IPS-20b (cell line): ENCODE data around the gene CAPN8.

Experiments used
- H3K27ac ChIP-seq: one replicate; pipeline ENCODE4 v1.5.1; 2013; ENCODE audit warnings: low read length
- H3K27me3 ChIP-seq: 2 replicates; pipeline ENCODE4 v1.6.1; 2013; ENCODE audit warnings: mild to moderate bottlenecking, low read length, inconsistent platforms; ENCODE audit not compliant: insufficient read depth
- H3K36me3 ChIP-seq: 2 replicates; pipeline ENCODE4 v1.6.1; 2013; ENCODE audit warnings: low read depth, mild to moderate bottlenecking, inconsistent platforms, low read length, moderate library complexity; ENCODE audit not compliant: insufficient read depth
- H3K4me1 ChIP-seq: 2 replicates; pipeline ENCODE4 v1.6.1; 2013; ENCODE audit warnings: mild to moderate bottlenecking, control low read depth, inconsistent platforms, low read length, moderate library complexity; ENCODE audit not compliant: insufficient read depth
- H3K4me3 ChIP-seq: 2 replicates; pipeline ENCODE4 v1.5.1; 2013; ENCODE audit warnings: mild to moderate bottlenecking, low read length, inconsistent platforms
- H3K9ac ChIP-seq: 2 replicates; pipeline ENCODE4 v1.6.1; 2013; ENCODE audit warnings: low read depth, mild to moderate bottlenecking, inconsistent platforms, low read length, moderate library complexity
- H3K9me3 ChIP-seq: 2 replicates; pipeline ENCODE4 v1.6.1; 2013; ENCODE audit warnings: mild to moderate bottlenecking, low read depth, low read length, inconsistent platforms; ENCODE audit not compliant: insufficient read depth

CAPN8 gene

DNA sequence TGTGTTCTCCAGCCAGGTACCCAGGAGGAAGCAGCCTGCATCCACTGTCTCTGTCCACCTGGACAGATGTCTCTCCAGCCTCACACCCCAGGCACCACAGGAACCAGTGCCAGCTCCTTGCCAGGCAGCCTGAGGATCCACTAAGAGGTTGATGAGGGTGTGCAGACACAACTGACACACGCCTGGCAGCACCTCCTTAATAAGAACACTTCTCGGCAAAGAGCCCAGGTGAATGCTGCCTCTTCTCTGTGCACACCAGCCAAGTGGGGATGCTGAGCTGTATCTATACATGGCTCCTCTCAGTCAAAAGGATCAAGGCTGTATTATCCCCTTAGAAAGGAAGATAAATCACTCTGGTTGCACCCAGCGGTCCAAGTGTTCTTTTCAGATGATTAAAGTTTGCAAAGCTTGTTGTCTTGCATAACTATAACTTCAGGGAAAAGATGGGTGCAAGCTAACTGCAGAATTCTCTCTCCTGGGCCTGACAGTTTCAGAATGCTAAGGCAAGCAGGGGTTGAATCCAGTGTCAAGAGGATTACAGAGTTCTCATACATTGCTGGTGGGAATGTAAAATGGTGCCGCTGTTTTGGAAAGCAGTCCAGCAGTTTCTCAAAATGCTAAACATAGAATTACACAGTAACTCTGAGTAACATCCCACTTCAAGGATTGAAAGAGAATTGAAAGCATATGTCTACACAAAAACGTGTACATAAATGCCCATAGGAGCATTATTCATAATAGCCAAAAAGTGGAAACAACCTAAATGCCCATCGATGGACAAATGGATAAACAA is 3.7 kb upstream of the CAPN8 start:
- Histone ChIP-seq H3K27ac (no peak overlapping the region), H3K9me3 (peaks cover 14% of the 10 kb centered on the region), H3K4me3 (no peak overlapping the region), H3K27me3 (no peaks in the 10 kb centered on the region), H3K36me3 (no peaks in the 10 kb centered on the region), H3K9ac (no peak overlapping the region), H3K4me1 (no peaks in the 10 kb centered on the region)

DNA sequence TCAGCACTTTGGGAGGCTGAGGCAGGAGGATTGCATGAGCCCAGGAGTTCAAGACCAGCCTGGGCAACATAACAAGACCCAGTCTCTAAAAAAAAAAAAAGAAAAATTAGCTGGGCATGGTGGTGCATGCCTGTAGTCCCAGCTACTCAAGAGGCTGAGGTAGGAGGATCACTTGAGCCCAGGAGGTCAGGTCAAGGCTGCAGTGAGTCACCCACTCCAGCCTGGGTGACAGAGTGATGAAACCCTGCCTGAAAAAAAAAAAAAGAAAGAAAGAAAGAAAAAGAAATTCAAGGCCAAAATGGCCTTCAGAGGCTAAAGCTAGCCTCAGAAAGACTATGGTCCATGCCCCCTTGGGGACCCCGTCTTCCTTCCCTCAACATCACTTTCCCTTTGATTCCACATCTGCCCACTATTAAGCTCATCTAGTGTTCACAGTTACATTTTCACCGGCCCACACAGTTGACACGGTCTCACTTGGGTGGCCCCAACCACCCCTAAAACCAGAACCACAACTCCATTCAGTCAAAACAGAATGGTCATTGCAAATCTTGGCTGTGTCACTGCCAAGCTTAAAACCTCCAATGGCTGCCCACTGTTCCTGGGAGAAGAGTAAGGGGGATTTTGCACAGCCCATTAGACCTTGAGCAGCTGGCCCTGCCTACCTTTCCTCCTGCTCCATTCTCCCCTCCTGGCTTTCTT is 2.1 kb upstream of the CAPN8 start:
- no peaks in the 10 kb centered on the region for H3K27me3 ChIP-seq
- no peak overlapping the region for H3K27ac ChIP-seq
- H3K9ac ChIP-seq, result no peak overlapping the region

GRCh38 chr1:223664106-223664505 is 1.4 kb downstream of the CAPN8 start:
- Histone ChIP-seq H3K9ac (no peak overlapping the region), H3K27me3 (no peaks in the 10 kb centered on the region), H3K4me3 (no peak overlapping the region), H3K4me1 (0 out of 2 replicates have a peak, but pooled peaks cover 5% of the 10 kb centered on the region), H3K27ac (no peak overlapping the region), H3K9me3 (no peaks in the 10 kb centered on the region), H3K36me3 (no peaks in the 10 kb centered on the region)

More for the DNA sequence above, 2.1 kb upstream of the CAPN8 start:
- Histone ChIP-seq H3K36me3 (no peaks in the 10 kb centered on the region), H3K4me3 (no peak overlapping the region), H3K9me3 (no peaks in the 10 kb centered on the region), H3K4me1 (0 out of 2 replicates have a peak, but pooled peaks cover 2% of the 10 kb centered on the region)

GRCh38 chr1:223662943-223663342 is 2.6 kb downstream of the CAPN8 start:
- Histone ChIP-seq H3K4me3 (no peak overlapping the region), H3K4me1 (0 out of 2 replicates have a peak, but pooled peaks cover 5% of the 10 kb centered on the region), H3K27me3 (no peaks in the 10 kb centered on the region), H3K27ac (no peak overlapping the region), H3K36me3 (no peaks in the 10 kb centered on the region), H3K9me3 (no peaks in the 10 kb centered on the region), H3K9ac (no peak overlapping the region)

DNA sequence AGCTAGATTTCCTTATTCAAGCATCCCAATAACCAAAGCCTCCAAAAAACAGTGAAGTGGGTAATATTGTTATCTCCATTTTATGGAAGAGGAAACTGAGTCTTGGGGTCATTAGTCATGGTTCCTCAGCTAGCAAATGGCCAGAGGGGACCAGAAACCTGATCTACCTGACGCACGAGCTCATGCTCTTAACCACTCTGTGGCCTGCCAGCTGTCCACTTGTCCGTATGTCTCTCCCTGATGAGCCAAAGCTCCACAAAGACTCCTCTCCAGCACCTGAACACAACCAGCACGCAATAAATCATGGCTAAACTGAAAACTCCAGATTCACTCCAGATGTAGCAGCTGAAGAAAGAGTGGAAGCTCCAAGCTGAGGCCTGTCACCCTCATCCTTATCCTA is 5.8 kb downstream of the CAPN8 start:
- Histone ChIP-seq H3K27ac (no peak overlapping the region), H3K27me3 (no peaks in the 10 kb centered on the region), H3K4me3 (no peak overlapping the region), H3K9me3 (no peaks in the 10 kb centered on the region), H3K4me1 (0 out of 2 replicates have a peak, but pooled peaks cover 5% of the 10 kb centered on the region), H3K36me3 (no peaks in the 10 kb centered on the region), H3K9ac (no peak overlapping the region)

GRCh38 chr1:223657978-223658377 is 7.5 kb downstream of the CAPN8 start:
- Histone ChIP-seq H3K36me3 (no peaks in the 10 kb centered on the region), H3K4me1 (peaks cover 11% of the 10 kb centered on the region; the same call in 1 of the 2 replicates), H3K27ac (no peak overlapping the region), H3K9me3 (no peaks in the 10 kb centered on the region), H3K4me3 (no peak overlapping the region), H3K9ac (no peak overlapping the region), H3K27me3 (no peaks in the 10 kb centered on the region)

DNA sequence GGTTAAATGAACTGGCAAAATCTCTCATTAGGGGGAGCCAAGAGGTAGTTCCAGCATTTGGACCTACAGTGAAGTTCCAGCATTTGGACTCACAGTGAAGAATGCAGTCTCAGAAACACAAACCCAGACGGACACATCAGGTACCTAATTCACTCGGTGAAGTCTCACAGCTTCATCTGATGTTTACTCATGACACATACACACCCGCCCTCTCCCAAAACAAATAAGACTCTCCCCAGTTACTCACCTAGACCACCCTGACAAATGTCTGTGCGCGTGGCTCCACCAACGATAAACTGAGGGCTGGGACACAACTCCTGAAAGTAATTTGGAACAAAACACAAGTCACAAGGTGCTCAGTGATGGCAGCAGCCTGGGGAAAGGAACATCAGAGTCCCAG is 11.4 kb downstream of the CAPN8 start:
- no peaks in the 10 kb centered on the region for H3K36me3 ChIP-seq
- no peak overlapping the region for H3K27ac ChIP-seq
- no peak overlapping the region for H3K4me3 ChIP-seq
- H3K27me3 ChIP-seq, result no peaks in the 10 kb centered on the region
- H3K4me1 ChIP-seq, result peaks cover 9% of the 10 kb centered on the region; the same call in 1 of the 2 replicates
- H3K9me3 ChIP-seq, result no peaks in the 10 kb centered on the region
- no peak overlapping the region for H3K9ac ChIP-seq

- H3K4me1 ChIP-seq, result peaks cover 11% of the 10 kb centered on the region; the same call in 1 of the 2 replicates
- no peak overlapping the region for H3K4me3 ChIP-seq
- H3K9ac ChIP-seq, result no peak overlapping the region
- H3K36me3 ChIP-seq, result no peaks in the 10 kb centered on the region
- H3K27ac ChIP-seq, result no peak overlapping the region
- no peaks in the 10 kb centered on the region for H3K9me3 ChIP-seq
- no peaks in the 10 kb centered on the region for H3K27me3 ChIP-seq
These were observed 12.1 kb downstream of the CAPN8 start for GRCh38 chr1:223653431-223653830.

DNA sequence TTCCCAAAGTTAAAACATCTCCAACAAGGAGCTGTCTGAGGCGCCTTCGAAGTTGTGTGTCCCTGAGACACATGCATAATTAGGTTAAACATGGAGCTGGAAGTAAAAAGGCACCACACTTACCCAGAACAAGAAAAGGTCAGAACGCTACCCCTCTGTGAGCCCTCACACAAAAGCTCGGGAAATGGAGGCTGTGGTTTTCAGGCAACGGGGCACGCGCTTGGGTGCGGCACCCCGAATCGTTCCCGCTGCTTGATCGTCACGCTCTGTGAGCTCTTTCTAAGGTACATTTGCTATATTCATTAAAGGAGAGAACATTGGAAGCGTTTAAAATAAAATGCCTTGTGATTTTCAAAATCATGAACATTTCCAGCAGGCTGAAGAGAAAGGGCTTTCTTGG is 12.5 kb downstream of the CAPN8 start:
- Histone ChIP-seq H3K27ac (no peak overlapping the region), H3K9me3 (no peaks in the 10 kb centered on the region), H3K36me3 (no peaks in the 10 kb centered on the region), H3K27me3 (no peaks in the 10 kb centered on the region), H3K9ac (no peak overlapping the region), H3K4me3 (no peak overlapping the region), H3K4me1 (peaks cover 15% of the 10 kb centered on the region; the same call in 1 of the 2 replicates)

GRCh38 chr1:223652436-223652941 is 13.0 kb downstream of the CAPN8 start:
- no peaks in the 10 kb centered on the region for H3K36me3 ChIP-seq
- no peaks in the 10 kb centered on the region for H3K9me3 ChIP-seq
- no peaks in the 10 kb centered on the region for H3K27me3 ChIP-seq
- H3K9ac ChIP-seq, result no peak overlapping the region
- H3K4me3 ChIP-seq, result no peak overlapping the region
- H3K4me1 ChIP-seq, result peaks cover 19% of the 10 kb centered on the region; the same call in 1 of the 2 replicates
- no peak overlapping the region for H3K27ac ChIP-seq

GRCh38 chr1:223651291-223651991 is 14.1 kb downstream of the CAPN8 start:
- Histone ChIP-seq H3K4me3 (no peak overlapping the region), H3K36me3 (no peaks in the 10 kb centered on the region), H3K9me3 (no peaks in the 10 kb centered on the region), H3K9ac (no peak overlapping the region), H3K4me1 (peaks cover 28% of the 10 kb centered on the region), H3K27me3 (no peaks in the 10 kb centered on the region), H3K27ac (no peak overlapping the region)
